ENCODE data around the gene GPR61.
A peak's percentile ranks its signal among the peaks of the same experiment; 100 is the strongest.

GPR61 gene

DNA sequence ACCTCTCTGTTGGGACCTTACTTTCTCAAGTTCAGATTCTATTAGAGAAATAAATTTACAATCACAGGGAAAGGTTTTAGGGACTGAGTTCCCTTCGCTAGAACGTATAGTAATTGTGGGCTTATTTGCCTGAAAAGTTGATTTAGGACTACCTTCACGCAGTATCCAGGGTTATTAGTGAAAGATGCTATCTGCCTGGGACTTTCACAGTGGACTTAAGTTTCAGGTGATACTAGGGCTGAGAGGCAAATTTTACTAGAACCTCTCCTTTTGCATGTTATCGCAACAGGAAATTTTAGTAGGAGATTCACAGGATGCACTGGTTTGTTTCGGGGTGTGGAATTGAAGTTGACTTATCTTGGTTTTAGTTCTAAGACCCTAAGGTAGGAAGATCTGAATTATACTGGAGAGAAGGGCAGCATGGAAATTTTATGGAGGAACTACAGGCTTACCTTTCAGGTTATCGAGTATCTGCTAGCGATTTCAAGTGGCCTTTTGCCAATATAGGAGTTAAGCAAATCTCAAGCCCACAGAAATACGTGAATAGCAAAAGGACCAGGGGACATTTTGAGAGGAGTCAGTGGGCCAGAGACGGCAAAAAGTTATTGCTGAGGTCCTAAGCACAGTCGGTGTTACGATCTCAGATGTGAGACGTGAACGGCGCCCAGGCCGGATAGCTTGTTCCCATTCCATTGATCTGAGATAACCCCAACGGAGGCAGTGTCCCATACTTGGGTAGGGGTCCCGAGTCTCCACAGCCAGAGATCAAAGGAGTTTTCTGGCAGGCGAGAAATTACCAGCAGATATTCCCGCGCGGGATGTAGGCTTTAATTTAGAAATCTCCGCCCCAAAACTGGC is 8.0 kb downstream of the GPR61 start:
- H3K79me2 ChIP-seq (ENCODE audit: insufficient read depth, low read length) = peaks cover 46% of the 10 kb centered on the region
- no peaks in the 10 kb centered on the region for H3K27me3 ChIP-seq (ENCODE audit: low read length)
- peak overlapping the region; percentile 88 for H3K4me2 ChIP-seq (ENCODE audit: low read depth, low read length, poor library complexity, severe bottlenecking)
- H3K9me2 ChIP-seq (replicated peaks; ENCODE audit: insufficient read depth, low read length) = no peaks in the 10 kb centered on the region
- no peaks in the 10 kb centered on the region for H3K9me3 ChIP-seq (ENCODE audit: insufficient read depth, low read length)
- peak overlapping the region; percentile 94 for H3K4me3 ChIP-seq (ENCODE audit: insufficient read depth, low read length, poor library complexity, severe bottlenecking)
- peaks cover 7% of the 10 kb centered on the region; the same call in 1 of the 2 replicates for H3F3A ChIP-seq (ENCODE audit: insufficient read depth)
- H4K20me1 ChIP-seq (ENCODE audit: low read depth, low read length) = peaks cover 14% of the 10 kb centered on the region
- H3K36me3 ChIP-seq (ENCODE audit: low read length) = no peaks in the 10 kb centered on the region; the same call in 1 of the 2 replicates
- peak overlapping the region; percentile 94 for H3K9ac ChIP-seq (ENCODE audit: low read length)
- no peak for TF ChIP-seq EZH2phosphoT487 (conservative IDR thresholded peaks at IDR 0.05; ENCODE audit: low read length)
- TF ChIP-seq, protein P1, sequence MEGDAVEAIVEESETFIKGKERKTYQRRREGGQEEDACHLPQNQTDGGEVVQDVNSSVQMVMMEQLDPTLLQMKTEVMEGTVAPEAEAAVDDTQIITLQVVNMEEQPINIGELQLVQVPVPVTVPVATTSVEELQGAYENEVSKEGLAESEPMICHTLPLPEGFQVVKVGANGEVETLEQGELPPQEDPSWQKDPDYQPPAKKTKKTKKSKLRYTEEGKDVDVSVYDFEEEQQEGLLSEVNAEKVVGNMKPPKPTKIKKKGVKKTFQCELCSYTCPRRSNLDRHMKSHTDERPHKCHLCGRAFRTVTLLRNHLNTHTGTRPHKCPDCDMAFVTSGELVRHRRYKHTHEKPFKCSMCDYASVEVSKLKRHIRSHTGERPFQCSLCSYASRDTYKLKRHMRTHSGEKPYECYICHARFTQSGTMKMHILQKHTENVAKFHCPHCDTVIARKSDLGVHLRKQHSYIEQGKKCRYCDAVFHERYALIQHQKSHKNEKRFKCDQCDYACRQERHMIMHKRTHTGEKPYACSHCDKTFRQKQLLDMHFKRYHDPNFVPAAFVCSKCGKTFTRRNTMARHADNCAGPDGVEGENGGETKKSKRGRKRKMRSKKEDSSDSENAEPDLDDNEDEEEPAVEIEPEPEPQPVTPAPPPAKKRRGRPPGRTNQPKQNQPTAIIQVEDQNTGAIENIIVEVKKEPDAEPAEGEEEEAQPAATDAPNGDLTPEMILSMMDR (IDR thresholded peaks at IDR 0.05; ENCODE audit: insufficient read depth, low read length, poor library complexity, severe bottlenecking) = no peak
- peak overlapping the region; percentile 81 for H2AFZ ChIP-seq (ENCODE audit: low read depth, low read length, severe bottlenecking)
- H3K27ac ChIP-seq (ENCODE audit: low read depth, low read length) = peak overlapping the region; percentile 81

DNA sequence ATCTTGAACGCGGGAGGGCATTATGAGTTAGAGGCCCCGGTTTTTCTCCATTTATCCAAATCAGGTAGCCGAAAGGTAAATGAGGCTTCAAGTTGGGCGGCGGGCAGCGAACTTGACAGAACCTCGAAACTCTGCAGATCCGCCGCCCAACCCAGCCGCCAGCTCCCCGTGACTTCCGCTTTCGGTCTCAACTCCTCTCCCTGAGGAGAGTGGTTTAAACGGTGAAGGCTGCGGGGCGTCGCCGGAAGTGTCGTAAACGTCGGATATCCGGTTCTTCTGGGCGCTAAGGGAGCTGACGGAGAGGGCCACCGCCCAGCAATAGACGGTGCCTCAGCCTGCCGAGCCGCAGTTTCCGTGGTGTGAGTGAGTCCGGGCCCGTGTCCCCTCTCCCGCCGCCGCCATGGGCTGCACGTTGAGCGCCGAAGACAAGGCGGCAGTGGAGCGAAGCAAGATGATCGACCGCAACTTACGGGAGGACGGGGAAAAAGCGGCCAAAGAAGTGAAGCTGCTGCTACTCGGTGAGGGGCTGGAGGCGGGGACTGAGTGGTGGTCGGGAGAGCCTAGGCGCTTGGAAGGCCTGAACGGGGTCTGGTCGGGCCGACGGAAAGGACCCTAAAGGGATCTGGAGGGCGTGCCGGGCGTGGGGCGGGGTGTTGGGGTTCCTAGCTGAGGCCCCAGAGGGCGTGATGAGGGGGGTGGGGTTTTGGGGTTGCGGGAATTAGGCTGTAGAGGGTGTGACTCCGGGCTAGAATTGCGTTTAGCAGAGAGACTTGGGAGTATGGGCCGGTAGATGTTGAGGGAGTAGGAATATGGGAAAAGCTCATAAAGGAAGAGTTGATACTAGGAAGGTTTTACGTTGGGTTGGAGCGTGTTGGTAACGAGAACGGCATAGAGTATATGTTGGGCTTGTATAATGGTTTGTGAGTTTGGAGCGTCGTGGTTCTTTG is 8.9 kb downstream of the GPR61 start, which contains the start of gene GNAI3:
Gene GNAI3 (plus strand): TSS at position 295 of the 947 bp plus-strand sequence. CDS start 106 bp downstream, at position 401.
- H2AFZ ChIP-seq (ENCODE audit: low read depth, low read length, severe bottlenecking) = peak within 1 kb of the TSS; percentile 81
- peak within 1 kb of the TSS; percentile 94 for H3K4me3 ChIP-seq (ENCODE audit: insufficient read depth, low read length, poor library complexity, severe bottlenecking)
- peaks cover 55% of the 10 kb centered on the region for H3K79me2 ChIP-seq (ENCODE audit: insufficient read depth, low read length)
- H3K9me2 ChIP-seq (replicated peaks; ENCODE audit: insufficient read depth, low read length) = no peaks in the 10 kb centered on the region
- TF ChIP-seq, protein P1 (IDR thresholded peaks at IDR 0.05; ENCODE audit: insufficient read depth, low read length, poor library complexity, severe bottlenecking) = no peak
- no peak for TF ChIP-seq EZH2phosphoT487 (conservative IDR thresholded peaks at IDR 0.05; ENCODE audit: low read length)
- H3K36me3 ChIP-seq (ENCODE audit: low read length) = no peaks in the 10 kb centered on the region; the same call in 1 of the 2 replicates
- peaks cover 7% of the 10 kb centered on the region; the same call in 1 of the 2 replicates for H3F3A ChIP-seq (ENCODE audit: insufficient read depth)
- H3K9me3 ChIP-seq (ENCODE audit: insufficient read depth, low read length) = no peaks in the 10 kb centered on the region
- peak within 1 kb of the TSS; percentile 81 for H3K27ac ChIP-seq (ENCODE audit: low read depth, low read length)
- peak within 1 kb of the TSS; percentile 88 for H3K4me2 ChIP-seq (ENCODE audit: low read depth, low read length, poor library complexity, severe bottlenecking)
- H4K20me1 ChIP-seq (ENCODE audit: low read depth, low read length) = peaks cover 20% of the 10 kb centered on the region
- peak within 1 kb of the TSS; percentile 94 for H3K9ac ChIP-seq (ENCODE audit: low read length)
- no peaks in the 10 kb centered on the region for H3K27me3 ChIP-seq (ENCODE audit: low read length)

DNA sequence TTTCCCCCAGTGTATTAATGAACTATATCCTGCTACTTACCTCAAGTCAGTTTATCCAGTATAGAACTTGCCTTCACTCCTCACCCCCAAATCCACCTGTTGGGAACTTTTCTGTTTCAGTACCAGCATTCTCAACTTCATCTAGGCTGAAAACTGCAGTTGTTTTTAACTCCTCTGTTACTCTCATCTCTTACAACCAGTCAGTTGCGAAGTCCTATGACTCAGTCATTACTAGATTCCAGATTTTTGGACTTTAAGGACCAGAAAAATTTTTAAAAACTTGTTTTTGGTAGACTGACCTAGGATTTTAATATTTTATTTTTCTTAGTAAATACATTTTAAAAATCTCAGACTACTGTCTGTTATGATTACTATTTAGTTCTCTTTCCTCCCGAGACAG is 16.9 kb downstream of the GPR61 start:
- no peak overlapping the region for H3K9ac ChIP-seq (ENCODE audit: low read length)
- 0 out of 2 replicates have a peak, but pooled peaks cover 4% of the 10 kb centered on the region for H3F3A ChIP-seq (ENCODE audit: insufficient read depth)
- H3K9me2 ChIP-seq (replicated peaks; ENCODE audit: insufficient read depth, low read length) = no peaks in the 10 kb centered on the region
- no peaks in the 10 kb centered on the region; the same call in 1 of the 2 replicates for H3K36me3 ChIP-seq (ENCODE audit: low read length)
- H3K27ac ChIP-seq (ENCODE audit: low read depth, low read length) = no peak overlapping the region
- no peak overlapping the region for H3K4me3 ChIP-seq (ENCODE audit: insufficient read depth, low read length, poor library complexity, severe bottlenecking)
- no peaks in the 10 kb centered on the region for H3K27me3 ChIP-seq (ENCODE audit: low read length)
- H3K4me2 ChIP-seq (ENCODE audit: low read depth, low read length, poor library complexity, severe bottlenecking) = no peak overlapping the region
- no peak overlapping the region for H2AFZ ChIP-seq (ENCODE audit: low read depth, low read length, severe bottlenecking)
- no peaks in the 10 kb centered on the region for H3K9me3 ChIP-seq (ENCODE audit: insufficient read depth, low read length)
- TF ChIP-seq, protein P1 (IDR thresholded peaks at IDR 0.05; ENCODE audit: insufficient read depth, low read length, poor library complexity, severe bottlenecking) = no peak
- TF ChIP-seq EZH2phosphoT487 (conservative IDR thresholded peaks at IDR 0.05; ENCODE audit: low read length) = no peak
- H3K79me2 ChIP-seq (ENCODE audit: insufficient read depth, low read length) = peaks cover 95% of the 10 kb centered on the region
- H4K20me1 ChIP-seq (ENCODE audit: low read depth, low read length) = peaks cover 26% of the 10 kb centered on the region

All from SU-DHL-6 (cell line).